ENCODE results near the gene COL6A5.

DNA sequence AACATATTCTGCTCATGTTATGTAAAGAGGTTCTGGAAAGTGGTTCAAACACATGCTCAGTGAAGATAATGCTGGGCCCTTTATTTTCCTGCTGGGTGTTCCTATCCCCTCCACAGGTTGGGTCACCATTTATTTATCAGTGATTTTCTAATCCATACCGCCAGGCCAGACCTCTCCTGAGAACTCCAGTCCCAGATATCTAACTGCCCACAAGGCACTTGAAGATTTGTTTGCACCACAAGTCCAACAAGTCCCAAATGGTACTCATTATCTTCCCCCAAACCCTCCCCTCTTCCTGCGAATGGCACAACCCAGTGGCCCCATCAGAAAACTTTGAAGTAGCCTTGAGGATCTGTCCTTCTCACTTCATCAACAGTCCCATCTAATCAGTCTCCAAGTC, 176.9 kb downstream of the COL6A5 start:
- no peak for TF ChIP-seq POLR2A (IDR thresholded peaks at IDR 0.05)
- TF ChIP-seq, protein P1, sequence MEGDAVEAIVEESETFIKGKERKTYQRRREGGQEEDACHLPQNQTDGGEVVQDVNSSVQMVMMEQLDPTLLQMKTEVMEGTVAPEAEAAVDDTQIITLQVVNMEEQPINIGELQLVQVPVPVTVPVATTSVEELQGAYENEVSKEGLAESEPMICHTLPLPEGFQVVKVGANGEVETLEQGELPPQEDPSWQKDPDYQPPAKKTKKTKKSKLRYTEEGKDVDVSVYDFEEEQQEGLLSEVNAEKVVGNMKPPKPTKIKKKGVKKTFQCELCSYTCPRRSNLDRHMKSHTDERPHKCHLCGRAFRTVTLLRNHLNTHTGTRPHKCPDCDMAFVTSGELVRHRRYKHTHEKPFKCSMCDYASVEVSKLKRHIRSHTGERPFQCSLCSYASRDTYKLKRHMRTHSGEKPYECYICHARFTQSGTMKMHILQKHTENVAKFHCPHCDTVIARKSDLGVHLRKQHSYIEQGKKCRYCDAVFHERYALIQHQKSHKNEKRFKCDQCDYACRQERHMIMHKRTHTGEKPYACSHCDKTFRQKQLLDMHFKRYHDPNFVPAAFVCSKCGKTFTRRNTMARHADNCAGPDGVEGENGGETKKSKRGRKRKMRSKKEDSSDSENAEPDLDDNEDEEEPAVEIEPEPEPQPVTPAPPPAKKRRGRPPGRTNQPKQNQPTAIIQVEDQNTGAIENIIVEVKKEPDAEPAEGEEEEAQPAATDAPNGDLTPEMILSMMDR (IDR thresholded peaks at IDR 0.05) = no peak
